Activated CD8-positive, alpha-beta T cell treated with anti-CD3 and anti-CD28 coated beads, Interleukin-2, amount 10 ng/mL, durations not matched to agents 7 days and 5 days (primary cell): ENCODE results near the gene OR4D6. TPM values are rescaled to one million over a fixed set of nuclear protein-coding genes. Genes with fewer than 3 reads are reported as not detected.
"Not testable (repeated sequence)": the region's sequence is repeated elsewhere in the genome, so short reads cannot be mapped to it uniquely, and the experiment has no call there.

Source experiments
- ATAC-seq: fragments of 150-1000 bp; cut with Tn5 transposase; one replicate; pipeline ENCODE4 v1.10.0; 2021; ENCODE audit warnings: moderate library complexity
- CTCF ChIA-PET: fragments of 350-600 bp; sonication (Branson Sonifier 250); formaldehyde crosslinking; loops from one replicate; lab custom pipeline; 2021; ENCODE audit warnings: antibody characterized with exemption; lab: Charles Lee
- POLR2A ChIA-PET: fragments of 350-600 bp; sonication (Branson Sonifier 250); formaldehyde crosslinking; loops from one replicate; lab custom pipeline; 2021; ENCODE audit warnings: antibody characterized with exemption; lab: Charles Lee
- DNase-seq: peaks from one replicate; pipeline ENCODE4 v3.0.0-alpha.2; 2020
- H3K27ac Mint-ChIP-seq: one replicate; pipeline ENCODE4 v1.8.0; 2021; ENCODE audit warnings: mild to moderate bottlenecking, mixed read lengths
- H3K27me3 Mint-ChIP-seq: one replicate; pipeline ENCODE4 v1.8.0; 2021; ENCODE audit warnings: low read depth, mixed read lengths
- H3K36me3 Mint-ChIP-seq: one replicate; pipeline ENCODE4 v1.8.0; 2021; ENCODE audit warnings: low read depth, mixed read lengths
- H3K4me1 Mint-ChIP-seq: one replicate; pipeline ENCODE4 v1.8.0; 2021; ENCODE audit warnings: low read depth, mixed read lengths
- H3K4me3 Mint-ChIP-seq: one replicate; pipeline ENCODE4 v1.8.0; 2021; ENCODE audit warnings: mild to moderate bottlenecking, mixed read lengths
- H3K9me3 Mint-ChIP-seq: one replicate; pipeline ENCODE4 v1.8.0; 2022; ENCODE audit warnings: mixed read lengths; ENCODE audit not compliant: insufficient read depth
- total RNA-seq, 2 experiments: library from RNA; stranded (reverse); gene quantifications; one replicate each; pipeline ENCODE4 v1.2.3, GENCODE V29; 2021

The OR4D6 gene
- total RNA-seq, 2 experiments from 2014 or later = not detected

DNA sequence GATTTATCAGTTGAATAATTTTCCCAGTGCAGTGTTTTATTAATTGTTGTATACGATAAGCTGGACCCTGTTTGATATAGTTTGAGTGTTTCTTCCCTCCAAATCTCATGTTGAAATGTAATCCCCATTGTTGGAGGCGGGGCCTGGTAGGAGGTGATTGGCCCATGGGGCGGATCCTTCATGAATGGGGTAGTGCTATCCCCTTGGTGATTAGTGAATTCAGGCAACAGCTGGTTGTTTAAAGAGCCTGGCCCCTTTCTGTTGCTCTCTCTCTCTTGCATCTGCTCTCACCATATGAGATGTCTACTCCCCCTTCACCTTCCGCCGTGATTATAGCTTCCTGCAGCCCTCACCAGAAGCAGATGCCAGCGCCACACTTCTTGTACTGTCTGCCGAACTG, 19.0 kb upstream of the OR4D6 start:
- H3K9me3 Mint-ChIP-seq = no peaks in the 10 kb centered on the region
- H3K4me3 Mint-ChIP-seq = no peak overlapping the region
- POLR2A ChIA-PET = no interaction called here
- DNase-seq = no peak
- H3K27me3 Mint-ChIP-seq = peaks cover 14% of the 10 kb centered on the region
- H3K27ac Mint-ChIP-seq = no peak overlapping the region
- CTCF ChIA-PET = interaction anchor here (1.1 to 1.3 kb wide), 2 partner anchors 8 to 243 kb away, joined by 3 read pairs; no protein-coding TSS in a partner anchor
- ATAC-seq = no peak
- no peaks in the 10 kb centered on the region for H3K4me1 Mint-ChIP-seq
- H3K36me3 Mint-ChIP-seq = no peaks in the 10 kb centered on the region

DNA sequence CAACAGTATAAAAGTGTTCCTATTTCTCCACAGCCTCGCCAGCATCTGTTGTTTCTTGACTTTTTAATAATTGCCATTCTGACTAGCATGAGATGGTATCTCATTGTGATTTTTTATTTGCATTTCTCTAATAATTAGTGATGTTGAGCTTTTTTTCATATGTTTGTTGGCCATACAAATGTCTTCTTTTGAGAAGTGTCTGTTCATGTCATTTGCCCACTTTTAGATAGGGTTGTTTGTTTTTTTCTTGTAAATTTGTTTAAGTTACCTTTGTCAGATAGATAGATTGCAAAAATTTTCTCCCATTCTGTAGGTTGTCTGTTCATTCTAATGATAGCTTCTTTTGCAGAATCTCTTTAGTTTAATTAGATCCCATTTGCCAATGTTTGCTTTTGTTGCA, 11.1 kb upstream of the OR4D6 start:
- DNase-seq, CTCF ChIA-PET, H3K36me3 Mint-ChIP-seq, ATAC-seq, H3K4me1 Mint-ChIP-seq, H3K27ac Mint-ChIP-seq, H3K9me3 Mint-ChIP-seq, POLR2A ChIA-PET, H3K27me3 Mint-ChIP-seq, H3K4me3 Mint-ChIP-seq: not testable (repeated sequence)

DNA sequence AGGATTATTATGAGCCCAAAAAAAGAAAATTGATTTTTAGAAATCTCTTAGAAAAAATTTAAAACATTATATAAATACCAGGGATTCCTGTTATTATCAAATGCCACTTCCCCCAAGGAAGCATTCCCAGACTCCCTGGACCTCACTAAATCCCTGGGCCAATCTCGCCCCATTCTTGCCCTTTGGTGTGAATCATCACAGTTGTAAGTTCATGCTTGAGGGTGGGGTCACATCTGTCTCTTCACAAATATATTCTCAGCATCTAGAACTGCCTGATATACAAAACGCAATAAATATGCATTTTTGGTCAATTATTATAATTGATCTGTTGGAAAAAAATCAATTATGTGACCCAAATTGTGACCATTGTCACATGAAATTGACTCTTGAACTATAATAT, 8.3 kb upstream of the OR4D6 start:
- no peak overlapping the region for H3K27ac Mint-ChIP-seq

DNA sequence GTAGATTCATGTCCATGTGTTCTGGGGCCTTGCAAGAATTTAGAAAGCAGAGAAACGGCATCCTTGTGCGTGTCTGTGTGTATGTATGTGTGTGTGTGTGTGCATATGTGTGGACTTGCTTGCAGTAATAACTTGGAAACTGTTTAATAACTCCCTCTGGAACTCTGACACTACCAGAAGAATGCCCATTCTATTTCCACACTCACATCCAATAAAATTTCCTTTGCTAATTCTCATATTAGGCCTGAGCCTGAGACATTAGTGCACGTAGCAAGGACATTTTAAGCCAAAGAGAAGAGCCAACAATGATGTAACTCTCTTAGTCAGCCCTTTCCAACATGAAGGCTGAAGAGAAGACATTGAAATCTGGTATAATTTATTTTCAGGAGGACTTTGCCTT, 3.2 kb downstream of the OR4D6 start:
- POLR2A ChIA-PET = no interaction called here
- no peaks in the 10 kb centered on the region for H3K4me1 Mint-ChIP-seq

More for the DNA sequence above, 8.3 kb upstream of the OR4D6 start:
- peaks cover 11% of the 10 kb centered on the region for H3K27me3 Mint-ChIP-seq
- no peak overlapping the region for H3K4me3 Mint-ChIP-seq
- ATAC-seq (no peak), DNase-seq (no peak)
- ChIA-PET CTCF (no interaction called here), POLR2A (no interaction called here)
- H3K9me3 Mint-ChIP-seq = no peaks in the 10 kb centered on the region
- no peaks in the 10 kb centered on the region for H3K36me3 Mint-ChIP-seq
- H3K4me1 Mint-ChIP-seq = no peaks in the 10 kb centered on the region

DNA sequence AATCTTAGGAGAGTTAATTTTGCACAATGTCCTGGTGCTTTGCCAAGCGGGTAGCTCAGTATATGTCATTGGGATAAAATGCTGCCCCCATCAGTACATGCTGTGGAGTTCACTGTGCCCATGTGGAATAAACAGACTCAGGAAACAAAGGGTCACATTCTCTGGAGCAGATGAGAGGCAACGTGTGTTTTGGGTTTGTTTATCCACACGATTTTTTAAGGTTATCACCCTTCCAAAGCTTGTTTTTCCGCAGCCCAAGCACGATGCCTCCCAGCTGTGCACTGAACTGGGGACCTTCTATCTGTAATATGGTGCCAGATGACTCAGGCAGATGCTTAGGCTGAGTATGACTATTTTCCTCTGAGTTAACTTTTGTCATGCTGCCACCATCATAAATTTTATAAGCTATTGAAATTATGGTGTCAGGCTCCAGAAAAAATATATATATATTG, 6.5 kb downstream of the OR4D6 start:
- ATAC-seq (no peak), DNase-seq (no peak)
- Mint-ChIP-seq H3K27me3 (peaks cover 16% of the 10 kb centered on the region), H3K27ac (no peak overlapping the region), H3K4me3 (no peak overlapping the region), H3K36me3 (no peaks in the 10 kb centered on the region), H3K4me1 (no peaks in the 10 kb centered on the region), H3K9me3 (no peaks in the 10 kb centered on the region)
- POLR2A ChIA-PET = no interaction called here
- CTCF ChIA-PET = no interaction called here

More for the DNA sequence above, 3.2 kb downstream of the OR4D6 start:
- H3K27me3 Mint-ChIP-seq = peaks cover 13% of the 10 kb centered on the region
- CTCF ChIA-PET = no interaction called here
- no peak overlapping the region for H3K4me3 Mint-ChIP-seq
- DNase-seq = no peak
- no peaks in the 10 kb centered on the region for H3K9me3 Mint-ChIP-seq
- no peaks in the 10 kb centered on the region for H3K36me3 Mint-ChIP-seq
- ATAC-seq = no peak
- H3K27ac Mint-ChIP-seq = no peak overlapping the region

DNA sequence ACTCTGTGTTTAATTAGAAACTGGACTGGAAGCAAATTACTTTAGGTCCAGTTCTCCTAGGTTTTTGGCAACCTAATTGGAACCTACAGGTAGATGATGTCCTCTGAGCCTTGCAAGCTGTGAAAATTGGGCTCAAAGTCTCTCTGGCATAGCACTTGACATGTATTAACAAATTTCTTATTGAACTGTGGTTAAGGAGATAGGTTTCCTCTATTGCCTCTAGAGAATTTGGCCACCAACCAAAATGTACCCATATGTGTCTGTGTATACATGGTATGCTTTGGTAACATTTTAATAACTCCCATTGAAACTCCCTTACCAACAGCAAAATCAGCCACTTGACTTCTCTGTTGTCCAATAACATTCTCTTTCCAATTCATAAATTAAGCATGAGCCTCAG, 16.3 kb downstream of the OR4D6 start, which contains the start of gene OR4D10:
Gene OR4D10, plus strand, starts transcription at position 301 of the 400 bp plus-strand sequence. CDS start 4,115 bp downstream, outside the sequence.
- peaks cover 21% of the 10 kb centered on the region for H3K27me3 Mint-ChIP-seq
- CTCF ChIA-PET = no interaction called here
- H3K9me3 Mint-ChIP-seq = no peaks in the 10 kb centered on the region
- no peaks in the 10 kb centered on the region for H3K36me3 Mint-ChIP-seq
- POLR2A ChIA-PET = no interaction called here
- no peaks in the 10 kb centered on the region for H3K4me1 Mint-ChIP-seq
- DNase-seq = no peak
- no peak within 1 kb of the TSS for H3K27ac Mint-ChIP-seq
- no peak for ATAC-seq
- no peak within 1 kb of the TSS for H3K4me3 Mint-ChIP-seq

DNA sequence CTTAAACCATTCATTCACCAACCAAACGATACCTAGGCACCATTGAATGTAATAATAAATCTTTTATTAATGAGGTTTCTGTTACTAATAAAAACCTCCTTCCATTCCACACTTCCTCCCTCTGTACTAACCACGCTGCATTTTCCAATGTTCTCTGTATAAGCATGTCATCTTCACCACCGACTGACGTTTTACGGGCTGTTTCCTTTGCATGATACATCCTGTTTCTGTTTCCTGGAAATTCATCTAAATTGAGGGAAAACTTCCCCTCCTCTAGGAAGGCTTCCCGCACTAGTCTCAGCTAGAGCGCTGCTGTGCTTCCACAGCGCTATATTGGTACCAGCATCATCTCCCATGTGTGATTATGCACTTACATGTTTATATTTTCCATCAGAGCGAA, 18.4 kb downstream of the OR4D6 start:
- H3K9me3 Mint-ChIP-seq = no peaks in the 10 kb centered on the region
- no peaks in the 10 kb centered on the region for H3K36me3 Mint-ChIP-seq
- no peak overlapping the region for H3K4me3 Mint-ChIP-seq
- H3K27me3 Mint-ChIP-seq = peaks cover 21% of the 10 kb centered on the region
- no peak overlapping the region for H3K27ac Mint-ChIP-seq
- ATAC-seq = no peak
- ChIA-PET CTCF (no interaction called here), POLR2A (no interaction called here)
- no peaks in the 10 kb centered on the region for H3K4me1 Mint-ChIP-seq
- DNase-seq = no peak

DNA sequence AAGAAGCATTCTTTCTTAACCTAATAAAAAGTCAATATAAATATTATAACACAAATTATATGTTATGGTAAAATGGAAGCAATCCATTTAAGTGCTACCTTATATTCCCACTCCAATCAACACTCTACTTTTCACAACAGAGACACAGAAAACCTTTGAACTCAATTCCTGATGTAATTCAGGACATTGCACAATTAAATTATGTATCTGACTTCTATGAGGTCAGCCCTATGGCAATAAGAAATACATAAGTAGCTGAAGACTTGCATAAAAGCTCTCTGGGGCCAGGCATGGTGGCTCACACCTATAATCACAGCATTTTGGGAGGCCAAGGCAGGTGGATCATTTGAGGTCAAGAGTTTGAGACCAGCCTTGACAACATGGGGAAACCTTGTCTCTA, 23.1 kb downstream of the OR4D6 start:
- DNase-seq (no peak), ATAC-seq (no peak)
- Mint-ChIP-seq H3K4me1 (no peaks in the 10 kb centered on the region), H3K4me3 (no peak overlapping the region), H3K27me3 (peaks cover 5% of the 10 kb centered on the region), H3K36me3 (no peaks in the 10 kb centered on the region), H3K9me3 (no peaks in the 10 kb centered on the region), H3K27ac (no peak overlapping the region)
- POLR2A ChIA-PET = no interaction called here
- CTCF ChIA-PET = no interaction called here

DNA sequence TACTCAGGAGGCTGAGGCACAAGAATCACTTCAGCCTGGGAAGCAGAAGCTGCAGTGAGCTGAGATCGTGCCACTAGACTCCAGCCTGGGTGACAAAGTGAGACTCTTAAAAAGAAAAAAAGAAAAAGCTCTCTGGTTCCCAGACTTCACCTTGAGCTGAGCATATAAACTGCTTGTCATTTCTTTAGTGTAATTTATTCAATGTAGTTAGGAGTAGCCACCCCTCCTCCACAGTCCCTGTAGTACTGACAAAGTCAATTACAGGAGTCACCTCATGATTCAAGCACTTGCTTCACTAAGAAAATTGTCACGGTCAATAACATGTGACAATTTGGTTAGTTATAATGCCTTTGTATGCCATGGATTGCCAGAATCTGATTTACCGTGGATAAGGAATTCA, 23.6 kb downstream of the OR4D6 start:
- DNase-seq (no peak), ATAC-seq (no peak)
- H3K27ac Mint-ChIP-seq = no peak overlapping the region
- no peaks in the 10 kb centered on the region for H3K9me3 Mint-ChIP-seq
- H3K36me3 Mint-ChIP-seq = no peaks in the 10 kb centered on the region
- no peak overlapping the region for H3K4me3 Mint-ChIP-seq
- ChIA-PET CTCF (no interaction called here), POLR2A (no interaction called here)
- peaks cover 8% of the 10 kb centered on the region for H3K27me3 Mint-ChIP-seq
- H3K4me1 Mint-ChIP-seq = no peaks in the 10 kb centered on the region

DNA sequence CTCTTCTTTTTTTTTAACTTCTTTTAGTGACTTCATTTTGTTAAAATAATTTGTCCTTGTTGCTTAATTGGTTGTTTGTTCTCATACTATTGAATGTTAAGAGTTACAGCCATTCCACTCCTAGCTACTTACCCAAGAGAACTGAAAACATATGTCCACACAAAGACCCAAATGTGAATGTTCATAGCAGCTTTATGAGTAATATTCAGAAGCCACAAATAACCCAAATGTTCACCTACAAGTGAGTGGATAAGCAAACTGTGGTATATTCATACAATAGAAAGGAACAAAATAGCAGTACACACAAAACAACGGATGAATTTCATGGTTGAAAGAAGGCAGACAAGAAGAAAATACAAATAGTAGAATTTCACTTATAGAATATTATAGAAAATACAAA, 45.2 kb downstream of the OR4D6 start:
- CTCF ChIA-PET = interaction anchor here (0.6 kb wide), 1 partner anchor 12 kb away, joined by 3 read pairs; no protein-coding TSS in a partner anchor
- no peak for ATAC-seq

DNA sequence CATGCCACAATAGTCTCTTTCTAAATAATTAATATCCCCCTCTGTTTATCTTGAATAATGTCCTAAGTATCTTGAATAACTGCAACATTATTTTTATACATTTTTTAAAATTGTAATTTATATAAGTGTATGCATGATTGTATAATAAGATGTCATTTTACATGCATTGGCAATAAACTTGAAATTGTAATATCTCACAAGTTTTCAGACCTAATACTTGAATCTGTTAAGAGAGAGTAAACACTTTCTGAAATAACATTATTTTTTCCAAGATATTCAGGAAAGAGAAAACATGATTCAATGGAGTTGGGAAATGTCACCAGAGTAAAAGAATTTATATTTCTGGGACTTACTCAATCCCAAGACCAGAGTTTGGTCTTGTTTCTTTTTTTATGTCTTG, 46.5 kb downstream of the OR4D6 start, which contains the start of gene OR4D11:
Gene OR4D11, plus strand, starts transcription at position 301 of the 400 bp plus-strand sequence. Its CDS starts 0 bp downstream, at position 301.
- ATAC-seq (no peak), DNase-seq (no peak)
- Mint-ChIP-seq H3K27ac (no peak within 1 kb of the TSS), H3K36me3 (no peaks in the 10 kb centered on the region), H3K9me3 (no peaks in the 10 kb centered on the region), H3K4me3 (no peak within 1 kb of the TSS), H3K4me1 (peaks cover 2% of the 10 kb centered on the region), H3K27me3 (peaks cover 5% of the 10 kb centered on the region)
- ChIA-PET POLR2A (no interaction called here), CTCF (no interaction called here)

More for the DNA sequence above, 45.2 kb downstream of the OR4D6 start:
- H3K9me3 Mint-ChIP-seq = no peaks in the 10 kb centered on the region
- no peak overlapping the region for H3K27ac Mint-ChIP-seq
- no peak overlapping the region for H3K4me3 Mint-ChIP-seq
- POLR2A ChIA-PET = no interaction called here
- H3K27me3 Mint-ChIP-seq = peaks cover 5% of the 10 kb centered on the region
- no peaks in the 10 kb centered on the region for H3K36me3 Mint-ChIP-seq
- peaks cover 2% of the 10 kb centered on the region for H3K4me1 Mint-ChIP-seq
- no peak for DNase-seq
